ENCODE data around the gene SARDH. TPM values are rescaled to one million over a fixed set of nuclear protein-coding genes. Genes with fewer than 3 reads are reported as not detected.

SARDH gene
- total RNA-seq, 4 donors from 2014 or later, result 0.39 to 2.9 (median 0.59) TPM

DNA sequence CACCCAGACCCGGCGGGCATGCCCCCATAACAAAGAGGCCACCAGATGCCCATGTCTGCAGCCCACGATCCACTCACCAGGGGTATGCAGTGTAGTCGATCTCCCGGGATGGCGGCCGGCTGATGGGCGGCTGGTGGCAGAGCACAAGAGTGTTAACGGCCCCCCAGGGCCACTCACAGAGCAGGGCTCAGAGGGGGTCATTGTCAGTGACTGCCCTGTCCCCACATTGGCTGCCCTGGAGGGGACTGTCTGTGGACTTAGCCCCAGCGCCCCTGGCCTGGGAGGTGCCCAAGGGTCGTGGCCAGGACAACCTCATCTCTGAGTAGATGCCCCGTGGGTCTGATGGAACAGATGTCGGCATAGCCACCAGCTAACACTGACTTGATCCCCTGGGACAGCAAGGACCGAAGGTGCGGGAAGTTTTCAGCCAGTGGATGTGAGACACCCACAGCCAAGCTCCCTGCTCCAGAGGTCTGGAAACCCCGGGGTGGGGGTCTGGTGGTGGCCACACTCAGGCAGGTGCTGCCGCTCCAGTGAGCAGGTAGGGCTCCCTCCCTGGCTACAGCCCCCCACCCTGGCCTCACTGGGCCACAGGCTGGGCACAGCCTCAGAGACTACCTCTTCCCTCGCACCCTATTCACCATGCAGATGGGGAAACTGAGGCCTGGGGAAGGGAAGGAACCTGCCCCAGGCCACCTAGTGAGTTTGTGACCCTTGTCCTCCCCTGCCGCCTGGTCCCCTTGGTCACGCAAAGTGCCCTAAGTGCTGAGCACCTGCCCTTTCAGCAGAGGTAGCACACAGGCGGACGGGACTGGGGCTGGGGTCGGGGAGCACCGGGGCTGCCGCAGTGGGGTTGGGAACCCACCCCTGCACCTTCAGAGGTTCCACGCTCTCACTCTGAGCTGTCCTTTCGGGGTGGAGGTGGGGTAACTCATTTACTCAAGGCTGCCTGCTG lies 38.1 kb upstream of the SARDH start:
- Histone ChIP-seq H3K4me3 (no peak overlapping the region), H3K9me3 (no peaks in the 10 kb centered on the region), H3K27me3 (no peaks in the 10 kb centered on the region), H3K4me1 (no peaks in the 10 kb centered on the region), H3K36me3 (no peaks in the 10 kb centered on the region), H3K27ac (no peak overlapping the region)
- in situ Hi-C loops (cut with MboI; ENCODE audit: low sequenced_read_pairs in 4 of 4) (no loop called here), intact Hi-C loops (cut with DNase I; ENCODE audit: low total_unique reads) (no loop called here)
- no peak for TF ChIP-seq POLR2A (IDR thresholded peaks at IDR 0.05)
- TF ChIP-seq, protein P1, sequence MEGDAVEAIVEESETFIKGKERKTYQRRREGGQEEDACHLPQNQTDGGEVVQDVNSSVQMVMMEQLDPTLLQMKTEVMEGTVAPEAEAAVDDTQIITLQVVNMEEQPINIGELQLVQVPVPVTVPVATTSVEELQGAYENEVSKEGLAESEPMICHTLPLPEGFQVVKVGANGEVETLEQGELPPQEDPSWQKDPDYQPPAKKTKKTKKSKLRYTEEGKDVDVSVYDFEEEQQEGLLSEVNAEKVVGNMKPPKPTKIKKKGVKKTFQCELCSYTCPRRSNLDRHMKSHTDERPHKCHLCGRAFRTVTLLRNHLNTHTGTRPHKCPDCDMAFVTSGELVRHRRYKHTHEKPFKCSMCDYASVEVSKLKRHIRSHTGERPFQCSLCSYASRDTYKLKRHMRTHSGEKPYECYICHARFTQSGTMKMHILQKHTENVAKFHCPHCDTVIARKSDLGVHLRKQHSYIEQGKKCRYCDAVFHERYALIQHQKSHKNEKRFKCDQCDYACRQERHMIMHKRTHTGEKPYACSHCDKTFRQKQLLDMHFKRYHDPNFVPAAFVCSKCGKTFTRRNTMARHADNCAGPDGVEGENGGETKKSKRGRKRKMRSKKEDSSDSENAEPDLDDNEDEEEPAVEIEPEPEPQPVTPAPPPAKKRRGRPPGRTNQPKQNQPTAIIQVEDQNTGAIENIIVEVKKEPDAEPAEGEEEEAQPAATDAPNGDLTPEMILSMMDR (IDR thresholded peaks at IDR 0.05 in 4 of 5, conservative IDR thresholded peaks at IDR 0.05 in 1 of 5), result no peak
- ATAC-seq (no peak), DNase-seq (no peak)

DNA sequence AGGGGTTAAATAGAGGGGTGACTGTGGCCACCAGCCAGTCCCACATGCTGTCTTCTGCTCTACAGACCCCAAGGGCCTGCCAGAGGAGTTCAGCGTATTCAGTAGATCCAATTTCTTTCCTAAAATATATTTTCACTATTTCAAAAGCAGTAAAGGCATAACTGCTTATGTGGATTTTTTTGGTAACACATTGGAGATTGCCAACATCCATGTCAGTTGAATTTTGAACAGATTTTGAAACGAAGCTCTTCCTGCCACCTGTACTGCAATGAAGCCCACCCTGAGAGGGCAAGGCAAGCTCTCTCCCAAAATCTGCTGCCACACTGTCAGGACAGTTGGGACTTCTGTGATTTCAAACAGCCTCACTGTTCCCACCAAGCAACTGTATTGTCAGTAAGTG lies 37.1 kb upstream of the SARDH start:
- no peaks in the 10 kb centered on the region for H3K27me3 ChIP-seq
- no peaks in the 10 kb centered on the region for H3K9me3 ChIP-seq
- no peaks in the 10 kb centered on the region for H3K4me1 ChIP-seq
- no peak overlapping the region for H3K27ac ChIP-seq
- in situ Hi-C loops (cut with MboI; ENCODE audit: low sequenced_read_pairs in 4 of 4), result no loop called here
- TF ChIP-seq POLR2A (IDR thresholded peaks at IDR 0.05), result no peak
- TF ChIP-seq, protein P1 (IDR thresholded peaks at IDR 0.05 in 4 of 5, conservative IDR thresholded peaks at IDR 0.05 in 1 of 5), result no peak
- no peak overlapping the region for H3K4me3 ChIP-seq
- no peak for DNase-seq
- ATAC-seq, result no peak
- H3K36me3 ChIP-seq, result no peaks in the 10 kb centered on the region
- intact Hi-C loops (cut with DNase I; ENCODE audit: low total_unique reads), result no loop called here

DNA sequence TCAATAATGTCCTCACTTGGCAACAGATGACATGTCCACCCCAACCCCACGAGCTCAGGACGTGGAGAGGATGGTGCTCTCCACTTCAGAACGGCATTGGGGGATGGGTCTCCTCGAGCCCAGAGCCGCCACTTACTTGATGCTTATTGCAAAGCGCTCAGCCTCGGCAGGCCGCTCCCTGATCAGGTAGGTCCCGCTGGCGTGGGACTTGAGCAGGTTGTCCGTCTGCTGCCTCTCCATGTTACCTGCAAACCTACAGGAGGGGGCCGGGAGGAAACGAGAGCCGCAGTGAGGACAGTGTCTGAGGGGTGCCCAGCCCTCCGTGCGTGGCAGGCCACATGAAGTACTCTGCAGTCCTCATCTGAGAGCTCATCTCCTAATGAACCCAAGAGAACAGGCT lies 36.6 kb upstream of the SARDH start:
- no peak for ATAC-seq
- in situ Hi-C loops (cut with MboI; ENCODE audit: low sequenced_read_pairs in 4 of 4) (no loop called here), intact Hi-C loops (cut with DNase I; ENCODE audit: low total_unique reads) (no loop called here)
- no peaks in the 10 kb centered on the region for H3K27me3 ChIP-seq
- no peak overlapping the region for H3K27ac ChIP-seq
- TF ChIP-seq POLR2A (IDR thresholded peaks at IDR 0.05), result no peak
- TF ChIP-seq, protein P1 (IDR thresholded peaks at IDR 0.05 in 4 of 5, conservative IDR thresholded peaks at IDR 0.05 in 1 of 5), result no peak
- no peaks in the 10 kb centered on the region for H3K36me3 ChIP-seq
- no peaks in the 10 kb centered on the region for H3K9me3 ChIP-seq
- H3K4me1 ChIP-seq, result no peaks in the 10 kb centered on the region
- no peak overlapping the region for H3K4me3 ChIP-seq
- no peak for DNase-seq

DNA sequence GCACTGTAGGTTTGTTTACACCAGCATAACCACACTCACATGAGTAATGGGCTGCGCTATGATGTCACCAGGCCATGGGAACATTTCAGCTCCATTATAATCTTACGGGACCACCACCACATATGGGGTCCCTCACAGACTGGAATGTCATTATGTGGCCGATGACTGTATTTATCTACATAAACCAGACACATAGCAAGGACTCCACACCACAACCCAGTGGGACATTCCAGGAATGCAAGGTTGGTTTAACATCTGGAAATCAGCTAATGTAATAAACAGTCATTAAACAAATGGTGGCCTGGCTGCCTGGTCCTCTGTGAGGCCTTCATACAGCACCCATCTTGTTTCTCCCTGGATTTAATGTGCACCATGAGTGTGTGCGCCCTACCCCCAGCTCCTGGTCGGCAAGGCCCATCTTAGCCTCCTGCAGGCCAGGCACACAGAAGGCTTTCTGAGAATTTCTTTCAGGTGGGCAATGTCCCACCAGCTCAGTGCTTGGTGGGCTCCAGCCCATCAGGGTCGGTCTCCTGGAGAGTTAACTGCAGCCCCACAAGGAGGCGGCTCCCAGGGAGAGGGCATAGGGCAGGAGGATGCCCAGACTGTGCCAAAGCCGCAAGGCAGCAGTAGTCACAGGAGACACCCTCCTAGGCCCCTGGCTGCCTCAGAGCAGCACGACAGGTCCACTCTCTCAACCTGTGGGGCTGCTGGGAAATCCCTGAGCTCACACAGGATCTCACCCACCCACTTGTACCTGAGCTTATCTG lies 35.9 kb upstream of the SARDH start:
- H3K27ac ChIP-seq, result no peak overlapping the region
- ATAC-seq (no peak), DNase-seq (no peak)
- intact Hi-C loops (cut with DNase I; ENCODE audit: low total_unique reads), result no loop called here
- no peaks in the 10 kb centered on the region for H3K36me3 ChIP-seq
- H3K4me3 ChIP-seq, result no peak overlapping the region
- H3K4me1 ChIP-seq, result no peaks in the 10 kb centered on the region
- H3K27me3 ChIP-seq, result no peaks in the 10 kb centered on the region
- no peaks in the 10 kb centered on the region for H3K9me3 ChIP-seq
- in situ Hi-C loops (cut with MboI; ENCODE audit: low sequenced_read_pairs in 4 of 4), result no loop called here
- no peak for TF ChIP-seq POLR2A (IDR thresholded peaks at IDR 0.05)
- TF ChIP-seq, protein P1 (IDR thresholded peaks at IDR 0.05 in 4 of 5, conservative IDR thresholded peaks at IDR 0.05 in 1 of 5), result no peak
